GM12878 (cell line): ENCODE data around the gene DENND1A. TPM values are rescaled to one million over a fixed set of nuclear protein-coding genes. Genes with fewer than 3 reads are reported as not detected.

Source experiments
- ATAC-seq: fragments of 200-7000 bp; cut with Tn5 transposase; 3 replicates; pipeline ENCODE4 v1.9.1; 2020; ENCODE audit warnings: mild to moderate bottlenecking, moderate library complexity
- BruUV-seq: library from RNA; stranded (reverse); fragments of 400-500 nt; replicated peaks from 2 replicates; lab custom pipeline; 2021; lab: Mats Ljungman, UMichigan
- CTCF ChIA-PET: fragments of 300-600 bp; sonication (Branson Sonifier 250); formaldehyde crosslinking; extraction: SDS; loops from one replicate; lab custom pipeline; 2021; ENCODE audit warnings: inconsistent platforms; lab: Yijun Ruan, JAX
- POLR2A ChIA-PET: fragments of 350-600 bp; formaldehyde crosslinking; extraction: SDS; loops from one replicate; lab custom pipeline; 2021; ENCODE audit warnings: inconsistent platforms; lab: Charles Lee
- RAD21 ChIA-PET: fragments of 300-600 bp; sonication (Branson Sonifier 250); formaldehyde crosslinking; loops from one replicate; lab custom pipeline; 2023; ENCODE audit warnings: antibody characterized with exemption; ENCODE audit not compliant: unreplicated experiment; lab: Charles Lee
- SMC1A ChIA-PET: fragments of 300-600 bp; sonication (Branson Sonifier 250); formaldehyde crosslinking; loops from one replicate; lab custom pipeline; 2023; ENCODE audit not compliant: unreplicated experiment, uncharacterized antibody; lab: Charles Lee
- DNase-seq: peaks from one replicate; pipeline ENCODE4 v3.0.0-alpha.2; 2011; ENCODE audit warnings: low read depth, low spot score
- FAIRE-seq: peaks from 3 replicates; lab custom pipeline; 2011; peaks lifted over from hg19 to GRCh38; lab: Jason Lieb, UNC
- H2AFZ ChIP-seq: 2 replicates; pipeline ENCODE4 v1.6.0; 2011; ENCODE audit warnings: low read depth, low read length, control low read depth; ENCODE audit not compliant: control insufficient read depth
- H3K27ac ChIP-seq: 2 replicates; pipeline ENCODE4 v1.5.1; 2011; ENCODE audit warnings: control low read depth; ENCODE audit not compliant: control insufficient read depth, insufficient read depth
- H3K27me3 ChIP-seq, 2 experiments: replicated peaks in 1 of 2; 2 replicates each; pipeline versions ENCODE4 v1.6.0 to v1.6.1; 2011; ENCODE audit warnings: low read length in 1 of 2; ENCODE audit not compliant: control insufficient read depth in 2 of 2, insufficient read depth in 2 of 2
- H3K36me3 ChIP-seq, 2 experiments: 2 replicates each; pipeline ENCODE4 v1.5.1; 2011; ENCODE audit warnings: low read length in 1 of 2; ENCODE audit not compliant: control insufficient read depth in 2 of 2, insufficient read depth in 2 of 2
- H3K4me1 ChIP-seq: 2 replicates; pipeline ENCODE4 v1.6.1; 2011; ENCODE audit warnings: mild to moderate bottlenecking, low read length, moderate library complexity, mixed read lengths; ENCODE audit not compliant: control insufficient read depth, insufficient read depth
- H3K4me2 ChIP-seq: 2 replicates; pipeline ENCODE4 v1.6.0; 2011; ENCODE audit warnings: control low read depth; ENCODE audit not compliant: control insufficient read depth, insufficient read depth
- H3K4me3 ChIP-seq: fragments of 200-600 bp; sonication (generic); 2 replicates; pipeline ENCODE4 v1.5.1; 2016
- H3K79me2 ChIP-seq: 2 replicates; pipeline ENCODE4 v1.6.0; 2011; ENCODE audit warnings: low read length; ENCODE audit not compliant: control insufficient read depth, insufficient read depth
- H3K9ac ChIP-seq: 2 replicates; pipeline ENCODE4 v1.8.0; 2011; ENCODE audit warnings: low read length, control low read depth, mixed read lengths; ENCODE audit not compliant: control insufficient read depth, insufficient read depth
- H3K9me3 ChIP-seq: replicated peaks from 3 replicates; pipeline ENCODE4 v1.5.1; 2011; ENCODE audit warnings: mild to moderate bottlenecking, low read length; ENCODE audit not compliant: control insufficient read depth, insufficient read depth
- H4K20me1 ChIP-seq: 2 replicates; pipeline ENCODE4 v1.6.0; 2011; ENCODE audit not compliant: control insufficient read depth, insufficient read depth
- BCL11A ChIP-seq: IDR thresholded peaks from 2 replicates; pipeline ENCODE4 v1.6.1; 2011; ENCODE audit warnings: low read depth, low read length
- DPF2 ChIP-seq: fragments of 450-650 bp; IDR thresholded peaks from 2 replicates; pipeline ENCODE4 v1.6.1; 2017; ENCODE audit warnings: mild to moderate bottlenecking
- JUND ChIP-seq: IDR thresholded peaks from 2 replicates; pipeline ENCODE4 v1.6.1; 2012; ENCODE audit warnings: low read depth, mild to moderate bottlenecking, low read length, improper control_type of control experiment, moderate library complexity
- NFIC ChIP-seq: IDR thresholded peaks from 2 replicates; pipeline ENCODE4 v1.6.1; 2012; ENCODE audit warnings: low read depth, mild to moderate bottlenecking, inconsistent platforms, low read length, moderate library complexity
- NFYB ChIP-seq: IDR thresholded peaks from 2 replicates; pipeline ENCODE4 v1.6.1; 2011; ENCODE audit warnings: low read depth, mild to moderate bottlenecking, low read length, improper control_type of control experiment, moderate library complexity; ENCODE audit not compliant: insufficient read depth
- NR2C1 ChIP-seq: fragments of 450-650 bp; IDR thresholded peaks from 2 replicates; pipeline ENCODE4 v1.6.1; 2017; ENCODE audit warnings: antibody characterized with exemption, mild to moderate bottlenecking, moderate library complexity
- PML ChIP-seq: IDR thresholded peaks from 2 replicates; pipeline ENCODE4 v1.6.1; 2012; ENCODE audit warnings: low read length, inconsistent platforms
- RCOR1 ChIP-seq: conservative IDR thresholded peaks from 2 replicates; pipeline ENCODE4 v1.6.1; 2012; ENCODE audit warnings: low read depth, low read length, improper control_type of control experiment
- SMC3 ChIP-seq: IDR thresholded peaks from 2 replicates; pipeline ENCODE4 v1.6.1; 2011; ENCODE audit warnings: low read length, improper control_type of control experiment, borderline replicate concordance
- WRNIP1 ChIP-seq: IDR thresholded peaks from 2 replicates; pipeline ENCODE4 v1.6.1; 2011; ENCODE audit warnings: low read depth, low read length, improper control_type of control experiment, borderline replicate concordance
- ZNF687 ChIP-seq: fragments of 450-650 bp; IDR thresholded peaks from 2 replicates; pipeline ENCODE4 v1.6.1; 2017; ENCODE audit warnings: mild to moderate bottlenecking, moderate library complexity
- WGBS: methylation state at CpG from one replicate; pipeline ENCODE4 v1.1.6; 2016; ENCODE audit warnings: low lambda C conversion rate; ENCODE audit not compliant: insufficient replicate concordance, insufficient coverage; ENCODE audit errors: missing lambda C conversion rate; 5-methylcytosine and 5-hydroxymethylcytosine counted together
- in situ Hi-C: fragments of 300-500 bp; cut with MboI; formaldehyde crosslinking; loops from 9 replicates; pipeline ENCODE4 v1.14.3; 2018; ENCODE audit warnings: mixed read lengths
- intact Hi-C: fragments of 100-400 bp; cut with micrococcal nuclease; formaldehyde crosslinking; loops from one replicate; pipeline ENCODE4 v1.14.2; 2022; ENCODE audit not compliant: unreplicated experiment
- polyA plus RNA-seq, 11 experiments: library from polyadenylated mRNA; depleted of rRNA in 4 of 11; unstranded in 6 of 11; stranded (reverse) in 5 of 11; fragments of >200 nt; fragmentation: Nextera tagmentation in 4 of 11; fragmentation: Illumina TruSeq in 1 of 11; extraction: Ambion mirVana in 4 of 11; extraction: Trizol in 1 of 11; gene quantifications; 1 replicate in 1 of 11; 2 replicates in 10 of 11; pipeline versions ENCODE4 v1.2.1 to v1.2.3, GENCODE V29; 2011 to 2016; ENCODE audit warnings: inconsistent platforms in 2 of 11, missing spikeins in 2 of 11, low read depth in 1 of 11
- total RNA-seq, 4 experiments: library from RNA; depleted of rRNA in 3 of 4; stranded (reverse); fragments of >200 nt in 3 of 4; fragmentation: Illumina TruSeq in 1 of 4; extraction: Trizol in 1 of 4; gene quantifications; 2 replicates each; pipeline versions ENCODE4 v1.2.1 to v1.2.3, GENCODE V29; 2013 to 2021
- TF ChIP-seq, protein P1 (sequence below): IDR thresholded peaks from 2 replicates; pipeline ENCODE4 v1.6.1; 2012; ENCODE audit warnings: low read depth, low read length, improper control_type of control experiment

Gene DENND1A
- total and polyA plus RNA-seq, 10 of the 15 experiments (the other 5 are each of a cell fraction or from before 2014, with no cell fraction given), result 14.1 to 48.6 (median 35.2) TPM

DNA sequence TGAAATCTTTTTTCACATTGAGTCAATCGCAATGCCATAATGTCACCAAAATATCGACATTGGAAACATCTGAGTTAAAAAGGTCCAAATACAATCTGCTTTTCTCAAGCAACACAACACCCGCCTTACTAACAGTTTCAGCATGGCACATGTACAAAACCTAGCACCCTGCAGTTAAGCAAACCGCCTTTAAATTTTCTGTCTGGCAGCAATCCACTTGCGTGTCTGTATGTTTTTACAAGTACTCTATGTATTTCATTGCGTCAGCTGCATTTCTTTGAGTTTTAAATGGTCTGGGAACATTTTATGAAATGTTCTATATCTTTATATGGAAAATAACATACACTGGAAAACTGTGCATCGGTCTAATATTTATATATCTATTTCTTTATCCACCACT lies 134.6 kb downstream of the DENND1A start:
- Histone ChIP-seq H3K4me3 (no peak overlapping the region), H4K20me1 (no peaks in the 10 kb centered on the region), H3K4me1 (peaks cover 6% of the 10 kb centered on the region), H2AFZ (no peak overlapping the region), H3K9ac (no peak overlapping the region), H3K4me2 (no peak overlapping the region), H3K9me3 (no peaks in the 10 kb centered on the region), H3K79me2 (peaks cover 17% of the 10 kb centered on the region), H3K27ac (no peak overlapping the region), H3K36me3 (no peaks in the 10 kb centered on the region; a peak in 1 of 4 replicates), H3K27me3 (no peaks in the 10 kb centered on the region)
- POLR2A ChIA-PET, result interaction anchor here (0.7 to 1.0 kb wide), 3 partner anchors 19 to 134 kb away, joined by 3 to 4 read pairs (median 3); no protein-coding TSS in a partner anchor
- 94% methylated on average over 7 of the region's 7 CpGs for WGBS
- no peak for DNase-seq
- in situ Hi-C loops (no loop called here), intact Hi-C loops (no loop called here)
- no peak for FAIRE-seq
- RAD21 ChIA-PET, result interaction anchor here (0.8 kb wide), 1 partner anchor 12 kb away, joined by 3 read pairs; no protein-coding TSS in a partner anchor
- ATAC-seq, result no peak
- no peak for TF ChIP-seq PML
- TF ChIP-seq, protein P1, sequence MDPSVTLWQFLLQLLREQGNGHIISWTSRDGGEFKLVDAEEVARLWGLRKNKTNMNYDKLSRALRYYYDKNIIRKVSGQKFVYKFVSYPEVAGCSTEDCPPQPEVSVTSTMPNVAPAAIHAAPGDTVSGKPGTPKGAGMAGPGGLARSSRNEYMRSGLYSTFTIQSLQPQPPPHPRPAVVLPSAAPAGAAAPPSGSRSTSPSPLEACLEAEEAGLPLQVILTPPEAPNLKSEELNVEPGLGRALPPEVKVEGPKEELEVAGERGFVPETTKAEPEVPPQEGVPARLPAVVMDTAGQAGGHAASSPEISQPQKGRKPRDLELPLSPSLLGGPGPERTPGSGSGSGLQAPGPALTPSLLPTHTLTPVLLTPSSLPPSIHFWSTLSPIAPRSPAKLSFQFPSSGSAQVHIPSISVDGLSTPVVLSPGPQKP, result no peak
- TF ChIP-seq JUND, result no peak
- no peak for TF ChIP-seq SMC3
- TF ChIP-seq NR2C1, result no peak
- no peak for TF ChIP-seq NFYB
- TF ChIP-seq DPF2, result no peak
- no peak for TF ChIP-seq BCL11A
- no peak for TF ChIP-seq NFIC
- TF ChIP-seq WRNIP1, result no peak
- no peak for TF ChIP-seq ZNF687
- TF ChIP-seq RCOR1, result no peak
- CTCF ChIA-PET, result interaction anchor here (1.0 to 1.1 kb wide), 2 partner anchors 41 to 48 kb away, joined by 4 read pairs; no protein-coding TSS in a partner anchor
- BruUV-seq, result no TSS peak
- SMC1A ChIA-PET, result interaction anchor here (0.6 to 4.4 kb wide), 13 partner anchors 7 to 187 kb away, joined by 3 to 17 read pairs (median 3); no protein-coding TSS in a partner anchor
